Smooth muscle cell (in vitro differentiated cells): ENCODE results near the gene DSTN. TPM values are rescaled to one million over a fixed set of nuclear protein-coding genes. Genes with fewer than 3 reads are reported as not detected.

ENCODE experiments used
- DNase-seq: peaks from one replicate; lab custom pipeline; 2025; ENCODE audit not compliant: unreplicated experiment; lab: John Stamatoyannopoulos, UW
- H2AFZ ChIP-seq: fragments of 200-600 bp; sonication (generic); 2 replicates; pipeline ENCODE4 v1.6.0; 2016; ENCODE audit warnings: antibody characterized with exemption, low read depth, mild to moderate bottlenecking
- H3F3A ChIP-seq: fragments of 200-600 bp; sonication (generic); 2 replicates; pipeline ENCODE4 v1.6.0; 2017; ENCODE audit warnings: antibody characterized with exemption, low read depth
- H3K27ac ChIP-seq: fragments of 200-600 bp; sonication (generic); 2 replicates; pipeline ENCODE4 v1.5.1; 2016; ENCODE audit warnings: low read depth, mild to moderate bottlenecking
- H3K27me3 ChIP-seq: fragments of 200-600 bp; sonication (generic); 2 replicates; pipeline ENCODE4 v1.6.1; 2016; ENCODE audit warnings: low read depth, mild to moderate bottlenecking
- H3K36me3 ChIP-seq: fragments of 200-600 bp; sonication (generic); 2 replicates; pipeline ENCODE4 v1.5.1; 2016; ENCODE audit warnings: low read depth
- H3K4me1 ChIP-seq: fragments of 200-600 bp; sonication (generic); 2 replicates; pipeline ENCODE4 v1.5.1; 2016; ENCODE audit warnings: low read depth
- H3K4me2 ChIP-seq: fragments of 200-600 bp; sonication (generic); 2 replicates; pipeline ENCODE4 v1.6.0; 2016; ENCODE audit warnings: mild to moderate bottlenecking
- H3K4me3 ChIP-seq: fragments of 200-600 bp; sonication (generic); 2 replicates; pipeline ENCODE4 v1.5.1; 2016; ENCODE audit warnings: mild to moderate bottlenecking
- H3K79me2 ChIP-seq: fragments of 200-600 bp; sonication (generic); 2 replicates; pipeline ENCODE4 v1.6.0; 2016; ENCODE audit warnings: low read depth, mild to moderate bottlenecking
- H3K9ac ChIP-seq: fragments of 200-600 bp; sonication (generic); 2 replicates; pipeline ENCODE4 v1.6.0; 2016; ENCODE audit warnings: low read depth
- H3K9me3 ChIP-seq: fragments of 200-600 bp; sonication (generic); replicated peaks from 2 replicates; pipeline ENCODE4 v1.5.1; 2016; ENCODE audit warnings: low read depth
- H4K20me1 ChIP-seq: fragments of 200-600 bp; sonication (generic); 2 replicates; pipeline ENCODE4 v1.6.0; 2016; ENCODE audit warnings: low read depth
- CTCF ChIP-seq: fragments of 200-600 bp; sonication (generic); IDR thresholded peaks from 2 replicates; pipeline ENCODE4 v1.5.1; 2017; ENCODE audit warnings: borderline replicate concordance, mild to moderate bottlenecking, antibody characterized with exemption; ENCODE audit not compliant: insufficient read depth, poor library complexity, severe bottlenecking
- WGBS: methylation state at CpG from one replicate; pipeline ENCODE4 v1.1.7; 2016; ENCODE audit warnings: low lambda C conversion rate; 5-methylcytosine and 5-hydroxymethylcytosine counted together
- polyA plus RNA-seq: library from polyadenylated mRNA; unstranded; fragments of >200 nt; fragmentation: Nextera tagmentation; extraction: Ambion mirVana; gene quantifications from 2 replicates; pipeline ENCODE4 v1.2.1, GENCODE V29; 2016
- total RNA-seq: library from RNA; depleted of rRNA; stranded (reverse); fragments of >200 nt; gene quantifications from 2 replicates; pipeline ENCODE4 v1.2.3, GENCODE V29; 2014

The DSTN gene
- total and polyA plus RNA-seq, 2 experiments from 2014 or later: 486 to 534 TPM

- TF ChIP-seq CTCF: no peak
- WGBS: 79% methylated on average over 3 of the region's 3 CpGs
- Histone ChIP-seq H3K4me1 (peaks cover 28% of the 10 kb centered on the region), H3K4me2 (peak overlapping the region; percentile 97), H3K4me3 (peak overlapping the region; percentile 83), H3K27me3 (no peaks in the 10 kb centered on the region), H4K20me1 (peaks cover 83% of the 10 kb centered on the region), H3K79me2 (peaks cover 86% of the 10 kb centered on the region), H3K9ac (no peak overlapping the region), H3K36me3 (no peaks in the 10 kb centered on the region), H3K9me3 (no peaks in the 10 kb centered on the region), H3K27ac (peak overlapping the region; percentile 96), H3F3A (no peaks in the 10 kb centered on the region), H2AFZ (no peak overlapping the region)
- no peak for DNase-seq
Observed at GRCh38 chr20:17573463-17573862, 3.6 kb downstream of the DSTN start.

GRCh38 chr20:17576215-17576614 is 6.3 kb downstream of the DSTN start:
- Histone ChIP-seq H3K4me1 (peaks cover 22% of the 10 kb centered on the region), H3K27ac (no peak overlapping the region), H4K20me1 (peaks cover 100% of the 10 kb centered on the region), H3K9ac (no peak overlapping the region), H3K27me3 (no peaks in the 10 kb centered on the region), H3K79me2 (peaks cover 100% of the 10 kb centered on the region), H3K4me2 (no peak overlapping the region), H2AFZ (no peak overlapping the region), H3K36me3 (no peaks in the 10 kb centered on the region), H3K4me3 (no peak overlapping the region), H3F3A (no peaks in the 10 kb centered on the region), H3K9me3 (no peaks in the 10 kb centered on the region)
- DNase-seq: no peak
- no peak for TF ChIP-seq CTCF
- WGBS: 87% methylated on average over 8 of the region's 8 CpGs

GRCh38 chr20:17579369-17580039 is 9.6 kb downstream of the DSTN start:
- Histone ChIP-seq H3K4me1 (no peaks in the 10 kb centered on the region), H2AFZ (no peak overlapping the region), H4K20me1 (peaks cover 100% of the 10 kb centered on the region), H3K9ac (no peak overlapping the region), H3K36me3 (no peaks in the 10 kb centered on the region), H3F3A (peaks cover 5% of the 10 kb centered on the region), H3K9me3 (no peaks in the 10 kb centered on the region), H3K4me3 (no peak overlapping the region), H3K79me2 (peaks cover 100% of the 10 kb centered on the region), H3K4me2 (no peak overlapping the region), H3K27ac (peak overlapping the region; percentile 7), H3K27me3 (no peaks in the 10 kb centered on the region)
- no peak for TF ChIP-seq CTCF
- no peak for DNase-seq
- WGBS: 97% methylated on average over 4 of the region's 4 CpGs

GRCh38 chr20:17580895-17581294 is 11.0 kb downstream of the DSTN start:
- Histone ChIP-seq H3K27ac (peak overlapping the region; percentile 9), H3K4me2 (no peak overlapping the region), H3K79me2 (peaks cover 100% of the 10 kb centered on the region), H3K4me3 (no peak overlapping the region), H3K4me1 (no peaks in the 10 kb centered on the region), H2AFZ (no peak overlapping the region), H3K9ac (no peak overlapping the region), H4K20me1 (peaks cover 100% of the 10 kb centered on the region), H3F3A (peaks cover 5% of the 10 kb centered on the region), H3K9me3 (no peaks in the 10 kb centered on the region), H3K36me3 (no peaks in the 10 kb centered on the region), H3K27me3 (no peaks in the 10 kb centered on the region)
- no peak for DNase-seq
- 94% methylated on average over 2 of the region's 2 CpGs for WGBS
- TF ChIP-seq CTCF: no peak
